Left ventricle myocardium inferior (tissue), 1 donor: ENCODE measurements around the gene COL4A6. TPM values are rescaled to one million over a fixed set of nuclear protein-coding genes. Genes with fewer than 3 reads are reported as not detected.
A peak's percentile ranks its signal among the peaks of the same experiment; 100 is the strongest.

Experiments
- DNase-seq: peaks from one replicate; pipeline ENCODE4 v3.0.0-alpha.2; 2020
- H3K27ac ChIP-seq: fragments of 200-600 bp; replicated peaks from 2 replicates; pipeline ENCODE4 v1.8.0; 2021
- H3K27me3 ChIP-seq: fragments of 200-600 bp; 2 replicates; pipeline ENCODE4 v1.8.0; 2021; ENCODE audit warnings: low read depth
- H3K36me3 ChIP-seq: fragments of 200-600 bp; 2 replicates; pipeline ENCODE4 v1.8.0; 2021
- H3K4me1 ChIP-seq: fragments of 200-600 bp; 2 replicates; pipeline ENCODE4 v1.8.0; 2021
- H3K4me3 ChIP-seq: fragments of 200-600 bp; 2 replicates; pipeline ENCODE4 v1.8.0; 2021; ENCODE audit warnings: mild to moderate bottlenecking, moderate library complexity
- H3K9me3 ChIP-seq: fragments of 200-600 bp; replicated peaks from 2 replicates; pipeline ENCODE4 v1.8.0; 2021
- CTCF ChIP-seq: fragments of 200-600 bp; IDR thresholded peaks from 2 replicates; pipeline ENCODE4 v1.8.0; 2021; ENCODE audit warnings: antibody characterized with exemption, mild to moderate bottlenecking, borderline replicate concordance
- intact Hi-C: fragments of 100-400 bp; cut with micrococcal nuclease; formaldehyde crosslinking; loops from one replicate; pipeline ENCODE4 v1.11.0; 2022
- total RNA-seq: library from RNA; stranded (reverse); fragmentation: NEBNext Ultra II Directional; extraction: Animal tissue kit (Norgen Biotek cat#: 25700); gene quantifications from one replicate; pipeline ENCODE4 v1.2.1, GENCODE V29; 2021
- donor health status: DM: no; HTN: yes; CAD: no; lungs with severe emphysema.

The COL4A6 gene
- total RNA-seq, 1 donor from 2014 or later: 9.8 TPM

GRCh38 chrX:108261549-108262203 is 176.5 kb downstream of the COL4A6 start:
- no peak for DNase-seq
- intact Hi-C loops: no loop called here
- H3K27ac ChIP-seq: no peak overlapping the region
- no peaks in the 10 kb centered on the region for H3K9me3 ChIP-seq
- TF ChIP-seq CTCF: no peak
- no peaks in the 10 kb centered on the region for H3K4me1 ChIP-seq
- H3K4me3 ChIP-seq: no peak overlapping the region
- no peaks in the 10 kb centered on the region for H3K36me3 ChIP-seq
- no peaks in the 10 kb centered on the region for H3K27me3 ChIP-seq

GRCh38 chrX:108257556-108257955 is 180.7 kb downstream of the COL4A6 start:
- TF ChIP-seq CTCF: no peak
- no peaks in the 10 kb centered on the region for H3K36me3 ChIP-seq
- intact Hi-C loops: no loop called here
- no peak overlapping the region for H3K4me3 ChIP-seq
- no peaks in the 10 kb centered on the region for H3K4me1 ChIP-seq
- no peak for DNase-seq
- no peaks in the 10 kb centered on the region for H3K27me3 ChIP-seq
- H3K27ac ChIP-seq: no peak overlapping the region
- H3K9me3 ChIP-seq: no peaks in the 10 kb centered on the region

DNA sequence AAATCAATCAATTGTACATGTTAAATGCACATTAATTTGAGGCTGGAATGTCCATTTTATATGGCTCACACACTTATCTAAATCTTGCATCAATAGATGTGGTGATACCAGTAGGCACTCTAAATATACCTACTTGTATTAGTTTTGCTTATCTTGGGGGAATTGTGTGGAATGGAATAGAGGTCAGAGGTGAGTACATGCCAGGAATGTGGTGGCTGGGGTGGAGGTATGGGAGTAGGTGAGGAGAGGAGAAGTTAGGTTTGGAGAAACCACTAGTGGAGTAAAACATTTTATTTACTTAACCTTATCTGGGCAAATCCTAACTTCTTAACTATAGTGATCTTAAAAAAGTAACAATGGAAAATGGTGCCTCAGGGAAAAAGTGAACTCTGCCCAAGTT is 183.6 kb downstream of the COL4A6 start:
- no peak for DNase-seq
- no peak for TF ChIP-seq CTCF
- H3K4me3 ChIP-seq: no peak overlapping the region
- intact Hi-C loops: no loop called here
- no peaks in the 10 kb centered on the region for H3K4me1 ChIP-seq
- H3K9me3 ChIP-seq: no peaks in the 10 kb centered on the region
- no peaks in the 10 kb centered on the region for H3K27me3 ChIP-seq
- H3K27ac ChIP-seq: no peak overlapping the region
- no peaks in the 10 kb centered on the region for H3K36me3 ChIP-seq

DNA sequence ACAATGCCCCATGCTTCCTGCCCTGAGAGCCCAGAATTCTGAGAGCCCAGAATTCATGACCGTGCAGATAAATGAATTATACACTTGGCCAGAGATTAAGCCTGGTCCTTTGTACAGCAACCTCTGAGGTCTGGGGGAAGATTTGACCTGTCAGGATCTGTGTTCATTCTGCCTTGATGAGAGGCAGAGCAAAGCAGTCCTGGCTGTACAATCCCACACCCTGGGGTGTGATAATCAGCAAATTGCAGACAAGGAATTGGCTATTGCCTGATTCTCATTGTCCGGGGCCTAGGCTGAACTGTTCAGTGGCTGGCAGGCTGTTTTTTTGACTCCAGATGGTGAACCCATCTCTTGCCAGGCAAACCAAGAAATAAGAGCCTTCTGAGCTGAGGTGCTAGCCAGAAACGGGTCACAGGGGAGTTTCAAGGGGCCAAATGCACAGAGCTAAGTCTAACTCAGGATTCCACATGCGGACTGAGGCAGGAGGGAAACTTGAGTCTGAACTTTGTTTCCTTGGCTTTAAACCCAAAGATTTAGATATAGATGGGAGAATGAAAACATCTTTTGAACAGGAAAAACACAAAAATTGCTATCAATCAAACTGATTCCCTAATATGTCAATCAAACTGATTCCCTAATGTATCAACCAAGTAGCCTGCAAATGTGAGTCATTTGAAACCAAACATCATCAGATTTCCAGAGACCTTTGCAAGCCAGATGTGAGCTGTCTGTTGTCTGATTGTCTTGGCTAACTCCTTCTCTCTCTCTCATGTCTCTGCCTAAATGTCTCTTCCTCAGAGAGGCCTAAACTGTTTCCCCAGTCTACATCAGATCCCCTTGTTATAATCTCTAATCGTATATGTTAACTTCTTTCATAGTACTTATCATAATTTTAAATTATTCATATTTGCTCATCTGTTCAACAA is 187.3 kb downstream of the COL4A6 start:
- no peak overlapping the region for H3K27ac ChIP-seq
- intact Hi-C loops: no loop called here
- H3K4me3 ChIP-seq: no peak overlapping the region
- H3K4me1 ChIP-seq: no peaks in the 10 kb centered on the region
- H3K9me3 ChIP-seq: no peaks in the 10 kb centered on the region
- no peaks in the 10 kb centered on the region for H3K36me3 ChIP-seq
- no peak for TF ChIP-seq CTCF
- peak; percentile 30 for DNase-seq
- H3K27me3 ChIP-seq: no peaks in the 10 kb centered on the region

- H3K27ac ChIP-seq: no peak overlapping the region
These were observed 191.8 kb downstream of the COL4A6 start for GRCh38 chrX:108246304-108246954.

More at GRCh38 chrX:108246304-108246954, 191.8 kb downstream of the COL4A6 start:
- Histone ChIP-seq H3K4me3 (no peak overlapping the region), H3K4me1 (no peaks in the 10 kb centered on the region), H3K9me3 (no peaks in the 10 kb centered on the region), H3K27me3 (no peaks in the 10 kb centered on the region), H3K36me3 (no peaks in the 10 kb centered on the region)
- DNase-seq: no peak
- TF ChIP-seq CTCF: no peak
- intact Hi-C loops: no loop called here
